ENCODE data around the gene PPP4R4. TPM values are rescaled to one million over a fixed set of nuclear protein-coding genes. Genes with fewer than 3 reads are reported as not detected.

PPP4R4 gene
- polyA plus RNA-seq, 1 donor from 2014 or later = 4.8 TPM

GRCh38 chr14:94177806-94178205 is 3.7 kb downstream of the PPP4R4 start:
- Histone ChIP-seq H3K4me2 (ENCODE audit: low read length) (no peak overlapping the region), H3K9ac (ENCODE audit: low read length) (no peak overlapping the region), H3K79me2 (replicated peaks; ENCODE audit: insufficient read depth, low read length) (no peaks in the 10 kb centered on the region), H3F3A (ENCODE audit: insufficient read depth, low read length, poor library complexity, severe bottlenecking) (no peaks in the 10 kb centered on the region), H4K20me1 (ENCODE audit: insufficient read depth) (no peaks in the 10 kb centered on the region), H3K9me2 (ENCODE audit: insufficient read depth, low read length) (no peaks in the 10 kb centered on the region), H3K36me3 (ENCODE audit: insufficient read depth, low read length) (no peaks in the 10 kb centered on the region), H3K4me3 (ENCODE audit: low read length) (no peak overlapping the region), H3K27ac (ENCODE audit: low read length) (no peak overlapping the region), H3K9me3 (ENCODE audit: low read length) (no peaks in the 10 kb centered on the region), H3K27me3 (ENCODE audit: insufficient read depth, low read depth, low read length) (peaks cover 30% of the 10 kb centered on the region), H2AFZ (ENCODE audit: low read depth, low read length) (no peak overlapping the region)
- TF ChIP-seq MXI1 (conservative IDR thresholded peaks at IDR 0.05; ENCODE audit: poor library complexity, severe bottlenecking) (no peak), TAF1 (IDR thresholded peaks at IDR 0.05; ENCODE audit: low read depth) (no peak), EZH2 (IDR thresholded peaks at IDR 0.05; ENCODE audit: borderline replicate concordance, insufficient read depth, low read length, poor library complexity, severe bottlenecking) (no peak), EP300 (conservative IDR thresholded peaks at IDR 0.05; ENCODE audit: poor library complexity, severe bottlenecking) (no peak), POLR2AphosphoS5 (IDR thresholded peaks at IDR 0.05) (no peak), CTCF (IDR thresholded peaks at IDR 0.05; ENCODE audit: poor library complexity, severe bottlenecking) (no peak), RAD21 (conservative IDR thresholded peaks at IDR 0.05) (no peak), SMC3 (conservative IDR thresholded peaks at IDR 0.05; ENCODE audit: poor library complexity) (no peak), REST (IDR thresholded peaks at IDR 0.05; ENCODE audit: borderline replicate concordance) (no peak)

GRCh38 chr14:94179244-94179643 is 5.1 kb downstream of the PPP4R4 start:
- H3K27me3 ChIP-seq (ENCODE audit: insufficient read depth, low read depth, low read length) = peaks cover 25% of the 10 kb centered on the region

More at GRCh38 chr14:94179244-94179643, 5.1 kb downstream of the PPP4R4 start:
- Histone ChIP-seq H3K9ac (ENCODE audit: low read length) (no peak overlapping the region), H3K9me2 (ENCODE audit: insufficient read depth, low read length) (no peaks in the 10 kb centered on the region), H3K36me3 (ENCODE audit: insufficient read depth, low read length) (no peaks in the 10 kb centered on the region), H3F3A (ENCODE audit: insufficient read depth, low read length, poor library complexity, severe bottlenecking) (no peaks in the 10 kb centered on the region), H3K27ac (ENCODE audit: low read length) (no peak overlapping the region), H3K9me3 (ENCODE audit: low read length) (no peaks in the 10 kb centered on the region), H4K20me1 (ENCODE audit: insufficient read depth) (no peaks in the 10 kb centered on the region), H3K4me3 (ENCODE audit: low read length) (no peak overlapping the region), H3K79me2 (replicated peaks; ENCODE audit: insufficient read depth, low read length) (no peaks in the 10 kb centered on the region), H3K4me2 (ENCODE audit: low read length) (no peak overlapping the region), H2AFZ (ENCODE audit: low read depth, low read length) (no peak overlapping the region)
- TF ChIP-seq CTCF (IDR thresholded peaks at IDR 0.05; ENCODE audit: poor library complexity, severe bottlenecking) = no peak
- no peak for TF ChIP-seq REST (IDR thresholded peaks at IDR 0.05; ENCODE audit: borderline replicate concordance)
- TF ChIP-seq RAD21 (conservative IDR thresholded peaks at IDR 0.05) = no peak
- no peak for TF ChIP-seq EZH2 (IDR thresholded peaks at IDR 0.05; ENCODE audit: borderline replicate concordance, insufficient read depth, low read length, poor library complexity, severe bottlenecking)
- TF ChIP-seq EP300 (conservative IDR thresholded peaks at IDR 0.05; ENCODE audit: poor library complexity, severe bottlenecking) = no peak
- TF ChIP-seq TAF1 (IDR thresholded peaks at IDR 0.05; ENCODE audit: low read depth) = no peak
- TF ChIP-seq MXI1 (conservative IDR thresholded peaks at IDR 0.05; ENCODE audit: poor library complexity, severe bottlenecking) = no peak
- TF ChIP-seq POLR2AphosphoS5 (IDR thresholded peaks at IDR 0.05) = no peak
- no peak for TF ChIP-seq SMC3 (conservative IDR thresholded peaks at IDR 0.05; ENCODE audit: poor library complexity)
